Smooth muscle cell of bladder (primary cell): ENCODE data around the gene NAB1. TPM values are rescaled to one million over a fixed set of nuclear protein-coding genes. Genes with fewer than 3 reads are reported as not detected.

Experiments
- total RNA-seq: library from RNA; depleted of rRNA; stranded (reverse); fragments of >200 nt; gene quantifications from 2 replicates; pipeline ENCODE4 v1.2.3, GENCODE V29; 2014

The NAB1 gene, protein sequence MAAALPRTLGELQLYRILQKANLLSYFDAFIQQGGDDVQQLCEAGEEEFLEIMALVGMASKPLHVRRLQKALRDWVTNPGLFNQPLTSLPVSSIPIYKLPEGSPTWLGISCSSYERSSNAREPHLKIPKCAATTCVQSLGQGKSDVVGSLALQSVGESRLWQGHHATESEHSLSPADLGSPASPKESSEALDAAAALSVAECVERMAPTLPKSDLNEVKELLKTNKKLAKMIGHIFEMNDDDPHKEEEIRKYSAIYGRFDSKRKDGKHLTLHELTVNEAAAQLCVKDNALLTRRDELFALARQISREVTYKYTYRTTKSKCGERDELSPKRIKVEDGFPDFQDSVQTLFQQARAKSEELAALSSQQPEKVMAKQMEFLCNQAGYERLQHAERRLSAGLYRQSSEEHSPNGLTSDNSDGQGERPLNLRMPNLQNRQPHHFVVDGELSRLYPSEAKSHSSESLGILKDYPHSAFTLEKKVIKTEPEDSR
- total RNA-seq, result 41.2 and 69.5 TPM in 2 replicates

GRCh38 chr2:190649035-190649797 is at the start of gene NAB1:
Gene NAB1, plus strand, starts transcription at chr2:190649083. Its CDS starts 10,094 bp downstream, at chr2:190659177.

Other genes with a start within 250 kb of the NAB1 start
- 13.2 and 15.1 TPM in 2 replicates for gene MFSD6, start 240.7 kb upstream of the NAB1 start, total RNA-seq
- 3.3 and 6.0 TPM in 2 replicates for gene NEMP2, start 114.4 kb upstream of the NAB1 start, total RNA-seq
- 332 and 575 TPM in 2 replicates for gene GLS, start 231.7 kb downstream of the NAB1 start, total RNA-seq